Keratinocyte (primary cell): ENCODE data around the gene MYBPHL. TPM values are rescaled to one million over a fixed set of nuclear protein-coding genes. Genes with fewer than 3 reads are reported as not detected.

ENCODE experiments used
- DNase-seq: peaks from one replicate; pipeline ENCODE4 v3.0.0-alpha.2; 2011; ENCODE audit warnings: low read depth, missing footprints, low spot score
- FAIRE-seq: peaks from 2 replicates; lab custom pipeline; 2011; peaks lifted over from hg19 to GRCh38; lab: Jason Lieb, UNC
- H2AFZ ChIP-seq: 2 replicates; pipeline ENCODE4 v1.6.0; 2012; ENCODE audit warnings: low read length, control low read depth, inconsistent platforms; ENCODE audit not compliant: control insufficient read depth
- H3K27ac ChIP-seq: 2 replicates; pipeline ENCODE4 v1.5.1; 2011; ENCODE audit warnings: low read length; ENCODE audit not compliant: control insufficient read depth, insufficient read depth
- H3K27me3 ChIP-seq: 3 replicates; pipeline ENCODE4 v1.6.0; 2011; ENCODE audit warnings: low read length; ENCODE audit not compliant: control insufficient read depth, insufficient read depth; ENCODE audit errors: extremely low read depth
- H3K36me3 ChIP-seq, 2 experiments: 2 replicates in 1 of 2; 3 replicates in 1 of 2; pipeline ENCODE4 v1.5.1; 2011; ENCODE audit warnings: low read length in 2 of 2, mild to moderate bottlenecking in 1 of 2; ENCODE audit not compliant: control insufficient read depth in 2 of 2, insufficient read depth in 2 of 2; ENCODE audit errors: extremely low read depth in 1 of 2
- H3K4me1 ChIP-seq: 3 replicates; pipeline ENCODE4 v1.5.1; 2011; ENCODE audit warnings: low read length; ENCODE audit not compliant: control insufficient read depth, insufficient read depth; ENCODE audit errors: extremely low read depth
- H3K4me2 ChIP-seq: 3 replicates; pipeline ENCODE4 v1.6.0; 2011; ENCODE audit warnings: low read depth, low read length; ENCODE audit not compliant: control insufficient read depth, insufficient read depth; ENCODE audit errors: extremely low read depth
- H3K4me3 ChIP-seq, 3 experiments: fragments of 200-600 bp in 1 of 3; sonication (generic) in 1 of 3; 2 replicates in 2 of 3; 3 replicates in 1 of 3; pipeline ENCODE4 v1.5.1; 2011 to 2016; ENCODE audit warnings: low read length in 3 of 3, mild to moderate bottlenecking in 3 of 3, control low read depth in 2 of 3, inconsistent platforms in 1 of 3, low read depth in 1 of 3, mixed read lengths in 1 of 3, mixed run types in 1 of 3, moderate library complexity in 1 of 3; ENCODE audit not compliant: control insufficient read depth in 2 of 3, insufficient read depth in 2 of 3; ENCODE audit errors: extremely low read depth in 1 of 3
- H3K79me2 ChIP-seq: 2 replicates; pipeline ENCODE4 v1.6.0; 2012; ENCODE audit warnings: low read length; ENCODE audit not compliant: control insufficient read depth, insufficient read depth
- H3K9ac ChIP-seq: 3 replicates; pipeline ENCODE4 v1.6.0; 2011; ENCODE audit warnings: low read length; ENCODE audit not compliant: control insufficient read depth, insufficient read depth; ENCODE audit errors: extremely low read depth
- H3K9me1 ChIP-seq: 3 replicates; pipeline ENCODE4 v1.6.0; 2011; ENCODE audit warnings: low read length; ENCODE audit not compliant: control insufficient read depth, insufficient read depth; ENCODE audit errors: extremely low read depth
- H3K9me3 ChIP-seq: 2 replicates; pipeline ENCODE4 v1.5.1; 2012; ENCODE audit warnings: low read depth, low read length; ENCODE audit not compliant: control insufficient read depth
- H4K20me1 ChIP-seq: 3 replicates; pipeline ENCODE4 v1.6.0; 2011; ENCODE audit warnings: low read length; ENCODE audit not compliant: control insufficient read depth, insufficient read depth; ENCODE audit errors: extremely low read depth
- CTCF ChIP-seq, 3 experiments: IDR thresholded peaks in 1 of 3; conservative IDR thresholded peaks in 1 of 3; optimal IDR thresholded peaks in 1 of 3; 2 replicates in 2 of 3; 3 replicates in 1 of 3; pipeline versions ENCODE3 to v1.5.1; 2011; ENCODE audit warnings: low read length in 3 of 3, mild to moderate bottlenecking in 3 of 3, moderate library complexity in 2 of 3, control low read depth in 1 of 3, inconsistent platforms in 1 of 3; ENCODE audit not compliant: insufficient read depth in 2 of 3; ENCODE audit errors: extremely low read depth in 1 of 3
- EZH2 ChIP-seq: IDR thresholded peaks from one replicate; pipeline ENCODE4 v1.6.1; 2012; ENCODE audit warnings: inconsistent platforms, mild to moderate bottlenecking, low read length, moderate library complexity
- dilution Hi-C: fragments of 300-500 bp; cut with MboI; formaldehyde crosslinking; loops from one replicate; pipeline ENCODE4 v1.7.0; 2020; ENCODE audit warnings: low sequenced_read_pairs; ENCODE audit not compliant: extremely low pct_ligation_motif_present
- polyA plus RNA-seq, 5 experiments: library from polyadenylated mRNA; depleted of rRNA in 3 of 5; stranded (reverse) in 3 of 5; stranded (forward) in 1 of 5; unstranded in 1 of 5; fragments of >200 nt; gene quantifications; 1 replicate in 1 of 5; 2 replicates in 3 of 5; 3 replicates in 1 of 5; pipeline versions ENCODE4 v1.2.1 to v1.2.3, GENCODE V29; 2011 to 2012; ENCODE audit warnings: missing spikeins in 2 of 5, low read depth in 1 of 5, low replicate concordance in 1 of 5

MYBPHL gene
- polyA plus RNA-seq, 1 donor (not counting 4 experiments of a cell fraction or from before 2014, with no cell fraction given): 1.1 TPM

GRCh38 chr1:109259674-109260557 is 46.9 kb downstream of the MYBPHL start:
- dilution Hi-C loops: no loop called here
- H3K27me3 ChIP-seq: no peaks in the 10 kb centered on the region
- TF ChIP-seq EZH2 (no peak), CTCF (optimal IDR thresholded peaks at IDR 0.05 in 1 of 3, IDR thresholded peaks at IDR 0.05 in 1 of 3, conservative IDR thresholded peaks at IDR 0.05 in 1 of 3; ENCODE audit: extremely low read depth in 1 of 3, insufficient read depth in 2 of 3, low read length in 3 of 3) (no peak)
- no peaks in the 10 kb centered on the region for H3K9me3 ChIP-seq
- FAIRE-seq: no peak
- no peaks in the 10 kb centered on the region for H4K20me1 ChIP-seq
- H3K4me2 ChIP-seq: no peak overlapping the region
- peaks cover 45% of the 10 kb centered on the region for H3K4me1 ChIP-seq
- no peak overlapping the region for H2AFZ ChIP-seq
- no peak for DNase-seq
- no peak overlapping the region for H3K9ac ChIP-seq
- peaks cover 6% of the 10 kb centered on the region for H3K9me1 ChIP-seq
- H3K27ac ChIP-seq: no peak overlapping the region
- no peak overlapping the region for H3K4me3 ChIP-seq
- peaks cover 9 to 18% of the 10 kb centered on the region in 2 experiments for H3K36me3 ChIP-seq
- peaks cover 10% of the 10 kb centered on the region for H3K79me2 ChIP-seq

GRCh38 chr1:109258481-109259466 is 48.0 kb downstream of the MYBPHL start:
- no peak overlapping the region for H3K4me3 ChIP-seq
- H4K20me1 ChIP-seq: no peaks in the 10 kb centered on the region
- H2AFZ ChIP-seq: no peak overlapping the region
- H3K79me2 ChIP-seq: peaks cover 18% of the 10 kb centered on the region
- DNase-seq (no peak), FAIRE-seq (no peak)
- H3K4me1 ChIP-seq: peaks cover 55% of the 10 kb centered on the region
- H3K9me3 ChIP-seq: no peaks in the 10 kb centered on the region
- no peak for TF ChIP-seq CTCF (optimal IDR thresholded peaks at IDR 0.05 in 1 of 3, IDR thresholded peaks at IDR 0.05 in 1 of 3, conservative IDR thresholded peaks at IDR 0.05 in 1 of 3; ENCODE audit: extremely low read depth in 1 of 3, insufficient read depth in 2 of 3, low read length in 3 of 3)
- no peak for TF ChIP-seq EZH2
- H3K9ac ChIP-seq: no peak overlapping the region
- no peak overlapping the region for H3K27ac ChIP-seq
- no peaks in the 10 kb centered on the region for H3K27me3 ChIP-seq
- dilution Hi-C loops: no loop called here
- peaks cover 6 to 14% of the 10 kb centered on the region in 2 experiments for H3K36me3 ChIP-seq
- H3K9me1 ChIP-seq: peaks cover 6% of the 10 kb centered on the region
- H3K4me2 ChIP-seq: no peak overlapping the region
